HG03432 (cell line): ENCODE measurements around the gene EPC2.
"Not testable (repeated sequence)": the region's sequence is repeated elsewhere in the genome, so short reads cannot be mapped to it uniquely, and the experiment has no call there.

ENCODE experiments used
- ATAC-seq: cut with Tn5 transposase; IDR thresholded peaks from one replicate; pipeline ENCODE4 v1.9.1; 2021; ENCODE audit warnings: mild to moderate bottlenecking, moderate library complexity; ENCODE audit not compliant: unreplicated experiment

EPC2 gene

DNA sequence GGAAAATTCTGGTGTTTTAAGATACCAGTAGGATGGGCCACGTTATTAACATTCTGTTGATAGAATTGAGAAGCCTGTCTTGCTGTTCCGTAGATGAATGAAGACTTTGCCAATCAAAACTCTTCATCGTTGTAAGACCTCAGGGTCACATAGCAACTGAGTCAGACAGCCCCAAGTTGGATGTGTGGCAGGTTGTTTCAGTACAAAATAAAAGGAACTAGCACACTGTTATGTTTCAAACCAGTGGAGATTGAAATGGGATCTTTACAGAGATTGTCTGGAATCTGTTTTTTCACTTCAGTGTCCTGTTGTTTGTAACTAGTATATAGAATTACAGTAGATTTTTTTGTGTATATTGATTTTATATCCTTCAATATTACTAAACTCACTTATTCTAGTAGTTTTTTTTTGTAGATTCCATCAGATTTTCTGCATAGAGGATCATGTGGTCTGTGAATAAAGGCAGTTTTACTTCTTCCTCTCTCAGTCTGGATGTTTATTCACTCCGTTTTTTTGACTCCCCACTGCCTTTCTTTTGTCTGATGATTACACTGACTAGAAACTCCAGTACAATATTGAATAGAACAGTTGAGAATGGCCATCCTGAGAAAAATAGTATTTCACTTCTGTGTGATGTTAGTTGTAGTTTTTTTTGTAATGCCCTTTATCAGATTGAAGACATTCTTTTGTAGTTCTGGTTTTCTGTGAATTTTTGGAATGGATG, 22.7 kb downstream of the EPC2 start:
- no peak for ATAC-seq

DNA sequence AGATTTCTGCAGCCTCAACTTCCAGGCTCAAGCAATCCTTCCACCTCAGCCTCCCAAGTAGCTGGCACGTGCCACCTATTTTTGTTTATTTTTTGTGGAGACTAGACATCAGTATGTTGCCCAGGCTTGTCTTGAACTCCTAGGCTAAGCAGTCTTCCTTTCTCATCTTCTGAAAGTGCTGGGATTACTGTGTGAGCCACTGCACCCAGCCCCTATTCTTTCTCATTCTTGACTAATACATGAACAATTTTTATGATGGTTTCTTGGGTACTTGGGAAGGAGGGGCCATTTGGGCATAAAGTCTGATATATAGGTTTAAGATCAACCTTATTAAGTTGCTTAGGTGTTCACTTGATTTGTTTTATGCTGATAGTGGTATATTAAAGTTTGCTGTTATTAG, 26.2 kb downstream of the EPC2 start:
- no peak for ATAC-seq

DNA sequence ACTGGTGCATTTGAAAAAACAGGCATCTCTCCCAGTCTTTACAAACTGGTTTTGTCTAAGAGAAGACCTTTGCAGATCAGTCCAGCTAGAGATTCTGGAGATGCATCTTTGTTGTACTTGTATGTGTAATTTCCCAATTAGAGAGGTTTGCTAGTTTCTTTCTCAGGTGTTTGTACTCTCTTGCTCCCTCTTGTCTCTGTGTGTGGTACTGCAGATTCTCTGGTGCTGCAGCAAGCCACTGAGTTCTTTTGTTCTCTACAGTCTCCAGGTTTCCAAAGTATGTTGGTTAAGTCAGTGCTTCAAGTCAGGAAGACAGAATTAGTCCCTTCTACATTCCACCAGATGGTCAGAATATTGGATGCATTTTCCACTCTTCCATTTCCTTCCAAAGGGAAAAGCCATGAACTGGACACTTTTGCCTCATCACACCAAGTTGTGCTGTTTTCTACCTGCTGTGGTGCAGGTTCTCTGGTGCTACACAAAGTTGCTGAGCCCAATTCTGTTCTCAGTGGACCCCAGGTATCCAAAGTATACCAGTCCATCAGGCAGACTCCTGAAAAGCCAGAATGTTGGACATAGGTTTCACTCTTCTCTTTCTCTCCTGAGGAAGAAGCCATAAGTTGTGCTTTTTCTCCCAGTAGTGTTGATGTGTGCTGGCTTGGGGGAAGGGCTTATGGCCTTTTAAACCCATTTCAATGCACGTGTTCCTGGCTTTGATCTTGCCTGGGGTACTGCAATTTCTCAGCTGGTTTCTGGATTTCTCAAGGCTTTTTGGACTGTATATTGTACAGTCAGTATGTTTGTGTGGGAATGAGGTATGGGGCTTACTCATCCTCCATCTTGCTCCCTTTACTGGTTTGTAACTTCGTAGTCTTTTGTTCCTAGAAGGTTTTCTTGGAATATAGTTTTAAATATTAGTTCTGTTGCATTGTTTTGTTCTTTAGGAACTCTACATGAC, 29.8 kb downstream of the EPC2 start:
- peak; percentile 61 for ATAC-seq

DNA sequence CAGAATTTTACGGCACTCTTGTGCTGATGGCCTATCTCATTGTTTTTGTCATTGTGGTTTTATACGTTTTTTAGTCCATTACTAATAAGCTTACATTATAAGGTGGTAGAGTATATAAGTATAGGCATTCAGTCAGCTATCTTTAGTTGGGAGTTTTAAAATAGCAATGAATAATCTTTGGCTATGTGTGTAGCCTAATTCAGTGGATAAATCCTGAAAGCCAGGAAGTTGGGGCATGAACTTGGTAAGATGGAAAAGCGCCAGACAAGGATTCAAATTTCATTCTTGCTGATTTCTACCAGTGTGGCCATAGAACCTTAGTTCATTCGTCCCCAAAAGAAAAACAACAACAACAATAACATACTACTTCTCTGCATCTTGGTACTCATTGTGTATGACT, 31.2 kb downstream of the EPC2 start:
- no peak for ATAC-seq

DNA sequence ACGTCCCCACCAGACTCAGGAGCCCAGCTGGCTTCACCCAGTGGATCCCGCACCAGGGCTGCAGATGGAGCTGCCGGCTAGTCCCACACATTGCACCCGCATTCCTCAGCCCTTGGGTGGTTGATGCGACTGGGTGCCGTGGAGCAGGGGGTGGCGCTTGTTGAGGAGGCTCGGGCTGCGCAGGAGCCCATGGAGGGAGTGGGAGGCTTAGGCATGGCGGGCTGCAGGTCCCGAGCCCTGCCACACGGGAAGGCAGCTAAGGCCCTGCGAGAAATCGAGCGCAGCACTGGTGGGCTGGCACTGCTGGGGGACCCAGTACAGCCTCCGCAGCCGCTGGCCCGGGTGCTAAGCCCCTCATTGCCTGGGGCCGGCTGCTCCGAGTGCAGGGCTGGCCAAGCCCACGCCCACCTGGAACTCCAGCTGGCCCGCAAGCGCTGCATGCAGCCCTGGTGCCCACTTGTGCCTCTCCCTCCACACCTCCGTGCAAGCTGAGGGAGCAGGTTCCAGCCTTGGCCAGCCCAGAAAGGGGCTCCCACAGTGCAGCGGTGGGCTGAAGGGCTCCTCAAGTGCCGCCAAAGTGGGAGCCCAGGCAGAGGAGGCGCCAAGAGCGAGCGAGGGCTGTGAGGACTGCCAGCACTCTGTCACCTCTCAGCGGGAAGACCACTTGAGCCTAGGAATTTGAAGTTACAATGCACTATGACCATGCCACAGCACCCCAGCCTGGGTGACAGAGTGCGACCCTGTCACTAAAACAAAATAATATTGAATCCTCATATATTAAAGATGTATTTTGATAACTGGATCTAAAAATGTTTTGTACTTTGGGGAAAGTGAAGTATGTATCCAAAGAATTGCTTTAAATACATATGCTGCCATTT, 34.0 kb downstream of the EPC2 start:
- not testable (repeated sequence) for ATAC-seq

DNA sequence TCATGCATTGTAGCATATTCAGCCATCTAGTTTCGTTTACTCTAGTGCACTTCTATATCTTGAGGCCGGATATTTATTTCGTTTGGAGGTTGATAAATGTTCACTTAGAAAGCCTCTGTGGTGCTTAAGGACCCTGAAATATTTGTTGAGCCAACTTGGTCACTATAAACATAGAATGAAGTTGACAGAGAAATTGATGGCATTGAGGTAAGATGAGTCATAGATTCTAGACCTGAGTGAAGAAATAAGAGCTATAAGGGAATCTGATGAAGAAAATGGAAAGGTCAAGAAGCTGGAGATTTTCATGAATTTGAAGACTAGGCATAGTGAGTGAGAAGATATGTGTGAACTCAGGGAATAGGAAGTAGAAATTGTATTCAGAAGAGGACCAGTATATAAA, 35.9 kb downstream of the EPC2 start:
- no peak for ATAC-seq

DNA sequence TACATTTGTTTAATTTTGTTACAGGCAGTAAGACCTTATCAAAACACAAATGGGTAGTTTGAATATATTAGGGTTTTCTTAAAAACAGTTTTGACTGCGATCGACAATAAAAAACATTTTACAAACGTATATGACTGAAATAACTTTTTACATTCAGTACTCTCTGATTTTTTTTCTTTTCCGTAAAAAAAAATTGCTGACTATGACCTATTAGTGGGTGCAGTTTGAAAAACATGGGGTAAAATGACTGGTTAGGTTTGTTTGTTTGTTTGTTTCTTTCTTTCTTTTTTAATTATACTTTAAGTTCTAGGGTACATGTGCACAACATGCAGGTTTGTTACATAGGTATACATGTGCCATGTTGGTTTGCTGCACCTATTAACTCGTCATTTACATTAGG, 36.9 kb downstream of the EPC2 start:
- no peak for ATAC-seq

DNA sequence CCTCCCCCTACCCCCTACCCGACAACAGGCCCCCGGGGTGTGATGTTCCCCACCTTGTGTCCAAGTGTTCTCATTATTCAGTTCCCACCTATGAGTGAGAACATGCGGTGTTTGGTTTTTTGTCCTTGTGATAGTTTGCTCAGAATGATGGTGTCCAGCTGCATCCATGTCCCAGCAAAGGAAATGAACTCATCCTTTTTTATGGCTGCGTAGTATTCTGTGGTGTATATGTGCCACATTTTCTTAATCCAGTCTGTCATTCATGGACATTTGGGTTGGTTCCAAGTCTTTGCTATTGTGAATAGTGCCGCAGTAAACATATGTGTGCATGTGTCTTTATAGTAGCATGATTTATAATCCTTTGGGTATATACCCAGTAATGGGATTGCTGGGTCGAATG, 37.3 kb downstream of the EPC2 start:
- not testable (repeated sequence) for ATAC-seq

DNA sequence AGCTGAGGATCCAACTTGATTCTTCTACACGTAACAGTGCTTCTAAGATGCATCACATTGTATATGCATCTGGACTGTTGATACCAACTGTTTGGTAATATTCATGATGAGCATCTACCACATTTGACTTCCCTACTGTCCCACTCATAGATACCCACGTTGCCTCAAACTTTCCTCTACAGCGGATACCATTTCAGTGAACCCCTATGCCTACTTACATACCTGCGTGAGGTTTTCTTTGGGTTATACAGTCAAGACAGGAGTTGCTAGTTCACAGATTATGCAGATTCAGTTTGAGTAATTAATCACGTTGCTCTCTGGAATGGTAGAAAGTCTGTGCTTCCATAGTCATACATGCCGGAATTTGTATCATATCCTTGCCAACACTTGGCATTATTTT, 40.0 kb downstream of the EPC2 start:
- no peak for ATAC-seq

DNA sequence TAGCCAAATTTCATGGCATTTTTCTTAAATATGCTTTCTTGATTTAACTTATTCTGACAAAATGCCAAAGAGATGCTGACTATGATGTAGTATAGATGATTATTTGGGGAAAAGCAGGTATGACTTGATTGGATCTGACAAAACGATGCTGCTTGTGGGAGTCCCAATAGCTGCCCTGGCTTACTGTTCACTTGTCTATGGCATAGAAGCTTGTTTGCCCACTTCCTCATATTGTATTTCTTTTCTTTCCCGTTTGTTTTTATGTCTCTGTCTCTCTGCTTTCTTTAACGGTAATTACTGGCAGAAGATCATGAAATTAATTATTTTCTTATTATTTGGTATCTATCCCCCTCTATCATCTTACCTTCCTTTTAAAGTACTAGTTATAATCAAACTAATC, 43.0 kb downstream of the EPC2 start:
- ATAC-seq: no peak

DNA sequence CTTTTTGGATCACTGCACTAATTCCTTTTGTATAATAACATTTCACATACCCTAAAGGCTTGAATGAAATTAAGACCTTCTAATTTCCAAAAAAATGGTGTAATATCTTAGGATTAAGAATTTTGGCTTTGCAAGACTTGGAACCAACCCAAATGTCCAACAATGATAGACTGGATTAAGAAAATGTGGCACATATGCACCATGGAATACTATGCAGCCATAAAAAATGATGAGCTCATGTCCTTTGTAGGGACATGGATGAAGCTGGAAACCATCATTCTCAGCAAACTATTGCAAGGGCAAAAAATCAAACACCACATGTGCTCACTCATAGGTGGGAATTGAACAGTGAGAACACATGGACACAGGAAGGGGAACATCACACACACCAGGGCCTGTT, 43.5 kb downstream of the EPC2 start:
- ATAC-seq: not testable (repeated sequence)

DNA sequence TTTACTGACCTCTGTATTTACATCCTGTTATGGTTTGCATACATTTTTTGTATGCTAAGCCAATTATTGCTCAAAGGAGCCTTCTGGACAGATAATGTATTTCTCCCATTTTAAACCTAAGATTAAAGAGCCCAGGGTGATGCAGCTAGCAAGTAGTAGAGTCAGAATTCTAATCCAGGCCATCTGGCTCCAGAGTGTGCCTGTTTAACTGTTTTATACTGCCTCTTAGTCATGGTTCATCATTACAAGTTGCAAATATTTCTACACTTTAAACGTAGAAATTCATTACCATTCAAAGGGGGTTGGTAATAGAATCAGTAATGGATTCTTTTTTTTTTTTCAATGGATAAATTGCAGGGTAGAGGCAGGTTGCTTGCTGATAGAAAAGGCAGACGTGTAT, 52.4 kb downstream of the EPC2 start:
- no peak for ATAC-seq

DNA sequence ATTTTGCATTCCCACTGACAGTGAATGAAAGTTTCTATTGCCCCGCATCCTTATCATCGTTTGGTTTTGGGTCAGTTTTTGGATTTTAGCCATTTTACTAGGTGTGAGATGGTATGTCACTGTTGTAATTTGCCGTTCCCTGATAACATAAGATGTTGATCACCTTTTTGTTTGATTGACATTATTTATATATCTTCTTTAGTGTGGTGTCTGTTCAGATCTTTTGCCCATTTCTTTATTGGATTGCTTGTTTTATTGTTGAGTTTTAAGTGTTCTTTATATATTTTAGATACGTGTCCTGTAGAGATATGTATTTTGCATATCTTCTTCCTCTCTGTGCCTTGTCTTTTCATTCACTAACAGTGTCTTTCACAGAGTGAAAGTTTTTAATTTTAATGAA, 55.3 kb downstream of the EPC2 start:
- ATAC-seq: no peak

DNA sequence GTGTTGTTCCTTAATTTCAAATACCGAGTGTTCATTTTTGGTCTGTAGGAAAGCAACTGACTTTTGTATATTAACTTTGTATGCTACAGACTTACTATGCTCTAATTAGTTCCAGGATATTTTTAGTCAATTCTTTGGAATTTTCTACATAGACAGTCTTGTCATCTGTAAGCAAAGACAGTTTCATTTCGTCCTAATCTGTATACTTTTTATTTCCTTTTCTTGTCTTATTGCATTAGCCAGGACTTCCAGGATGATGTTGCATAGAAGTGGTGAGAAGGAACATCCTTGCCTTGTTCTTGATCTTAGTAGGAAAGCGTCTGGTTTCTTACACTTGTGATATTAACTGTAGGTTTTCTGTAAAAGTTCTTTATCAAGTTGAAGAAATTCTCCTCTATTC, 56.5 kb downstream of the EPC2 start:
- no peak for ATAC-seq

DNA sequence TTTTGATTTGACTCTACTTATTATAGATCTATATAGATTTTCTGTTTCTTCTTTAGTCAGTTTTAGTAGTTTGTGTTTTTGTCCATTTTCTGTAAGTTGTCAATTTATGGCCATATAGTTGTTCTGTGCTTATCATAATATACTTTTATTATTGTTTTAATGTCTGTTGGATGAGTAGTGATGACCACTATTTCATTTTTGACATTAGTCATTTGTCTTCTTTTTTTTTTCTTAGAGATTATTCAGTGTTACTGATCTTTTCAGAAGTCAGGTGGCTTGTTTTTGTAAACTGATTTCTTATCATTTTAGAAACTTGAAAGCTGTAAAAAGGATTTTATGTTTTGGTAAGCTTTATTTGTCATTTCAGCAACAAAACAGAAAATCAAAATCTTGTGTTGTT, 57.3 kb downstream of the EPC2 start:
- ATAC-seq: no peak

DNA sequence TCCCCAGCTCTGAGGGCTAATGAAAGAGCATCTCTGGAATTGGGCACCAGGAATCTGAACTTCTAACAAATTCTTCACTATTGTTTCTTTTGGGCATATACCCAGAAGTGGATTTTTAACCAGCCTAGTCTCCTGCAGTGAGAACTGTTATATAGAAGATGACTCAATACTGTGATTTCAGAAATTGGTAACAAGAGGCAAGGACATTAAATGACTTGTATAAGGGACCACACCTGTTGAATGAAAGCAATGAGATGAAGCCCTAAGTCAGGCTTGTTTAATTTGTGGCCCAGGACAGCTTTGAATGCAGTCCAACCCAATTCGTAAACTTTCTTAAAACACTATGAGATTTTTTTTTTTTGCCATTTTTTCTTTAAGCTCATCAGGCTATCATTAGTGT, 57.9 kb downstream of the EPC2 start:
- ATAC-seq: no peak

DNA sequence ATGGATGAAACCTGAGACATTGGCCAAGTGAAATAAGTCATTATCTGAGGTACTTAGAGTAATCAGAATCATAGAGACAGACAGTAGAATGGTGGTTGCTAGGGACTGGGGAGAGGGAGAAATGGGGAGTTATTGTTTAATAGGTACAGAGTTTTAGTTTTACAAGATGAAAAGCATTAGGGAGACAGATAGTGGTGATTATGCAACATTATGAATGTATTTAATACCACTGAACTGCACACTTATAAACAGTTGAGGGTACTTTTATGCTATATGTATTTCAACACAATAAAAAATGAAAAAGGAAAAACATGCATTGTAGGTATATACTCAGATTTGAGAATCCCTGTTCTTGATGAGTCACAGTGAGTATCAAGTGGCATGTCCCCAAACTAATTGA, 59.7 kb downstream of the EPC2 start:
- ATAC-seq: no peak

DNA sequence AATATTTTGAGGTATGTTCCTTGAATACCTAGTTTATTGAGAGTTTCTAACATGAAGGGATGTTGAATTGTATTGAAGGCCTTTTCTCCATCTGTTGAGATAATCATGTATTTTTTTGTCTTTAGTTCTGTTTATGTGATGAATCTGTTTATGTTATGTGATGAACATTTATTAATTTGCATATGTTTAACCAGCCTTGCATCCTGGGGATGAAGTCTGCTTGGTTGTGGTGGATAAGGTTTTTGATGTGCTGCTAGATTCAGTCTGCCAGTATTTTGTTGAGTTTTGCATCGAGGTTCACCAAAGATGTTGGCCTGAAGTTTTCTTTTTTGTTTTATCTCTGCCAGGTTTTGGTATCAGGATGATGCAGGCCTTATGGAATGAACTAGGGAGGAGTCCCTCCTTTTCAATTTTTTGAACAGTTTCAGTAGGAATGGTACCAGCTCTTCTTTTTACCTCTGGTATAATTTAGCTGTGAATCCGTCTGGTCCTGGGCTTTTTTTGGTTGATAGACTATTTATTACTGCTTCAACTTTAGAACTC, 71.9 kb downstream of the EPC2 start:
- no peak for ATAC-seq

DNA sequence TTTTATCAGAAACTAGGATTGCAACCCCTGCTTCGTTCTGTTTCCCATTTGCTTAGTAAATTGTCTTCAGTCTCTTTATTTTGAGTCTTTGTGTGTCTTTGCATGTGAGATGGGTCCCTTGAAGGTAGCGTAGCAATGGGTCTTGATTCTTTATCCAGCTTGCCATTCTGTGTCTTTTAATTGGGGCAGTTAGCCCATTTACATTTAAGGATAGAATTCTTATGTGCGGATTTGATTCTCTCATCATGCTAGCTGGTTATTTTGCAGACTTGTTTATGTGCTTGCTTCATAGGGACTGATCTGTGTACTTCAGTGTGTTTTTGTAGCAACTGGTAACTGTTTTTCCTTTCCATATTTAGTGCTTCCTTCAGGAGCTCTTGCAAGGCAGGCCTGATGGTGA, 73.5 kb downstream of the EPC2 start:
- no peak for ATAC-seq

DNA sequence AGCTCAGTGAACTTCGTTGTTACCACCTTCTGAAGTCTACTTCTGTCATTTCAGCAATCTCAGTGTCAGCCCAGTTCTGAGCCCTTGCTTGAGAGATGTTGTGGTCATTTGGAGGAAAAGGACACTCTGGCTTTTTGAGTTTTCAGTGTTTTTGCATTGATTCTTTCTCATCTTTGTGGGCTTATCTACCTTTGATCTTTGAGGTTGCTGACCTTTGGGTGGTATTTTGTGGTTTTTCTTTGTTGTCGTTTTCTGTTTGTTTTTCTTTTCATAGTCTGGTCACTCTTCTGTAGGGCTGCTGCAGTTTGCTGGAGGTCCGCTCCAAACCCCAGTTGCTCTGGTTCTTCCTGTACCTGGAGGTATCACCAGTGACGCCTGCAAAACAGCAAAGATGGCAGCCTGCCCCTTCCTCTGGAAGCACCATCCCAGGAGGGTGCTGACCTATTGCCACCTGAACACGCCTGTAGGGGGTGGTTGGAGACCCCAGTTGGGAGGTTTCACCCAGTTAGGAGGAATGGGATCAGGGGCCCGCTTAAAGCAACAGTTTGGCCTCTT, 74.7 kb downstream of the EPC2 start:
- ATAC-seq: no peak
